HG03045 (cell line): ENCODE data around the gene FOXK1.

Experiments
- ATAC-seq: cut with Tn5 transposase; IDR thresholded peaks from one replicate; pipeline ENCODE4 v1.9.1; 2021; ENCODE audit warnings: mild to moderate bottlenecking, moderate library complexity; ENCODE audit not compliant: unreplicated experiment

The FOXK1 gene

DNA sequence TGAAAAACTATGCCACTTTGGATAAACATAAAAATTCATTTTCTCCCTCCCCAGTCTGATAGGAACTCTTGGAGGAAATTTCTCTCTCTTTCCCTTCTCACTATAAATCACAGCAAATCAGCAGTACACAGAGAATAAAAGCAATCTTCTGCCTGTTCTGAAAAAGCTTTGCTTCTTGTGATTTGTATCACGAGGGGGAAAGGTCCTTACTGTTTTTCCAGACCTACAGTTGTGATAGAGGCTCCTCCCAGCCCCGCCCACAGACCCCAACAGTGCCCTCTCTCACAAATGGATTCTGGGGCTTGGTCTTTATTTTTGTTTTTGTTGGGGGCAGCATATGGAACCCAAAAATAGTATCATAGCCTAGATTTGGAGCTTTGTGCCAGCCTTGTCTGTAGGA lies 12.2 kb downstream of the FOXK1 start:
- ATAC-seq: no peak

DNA sequence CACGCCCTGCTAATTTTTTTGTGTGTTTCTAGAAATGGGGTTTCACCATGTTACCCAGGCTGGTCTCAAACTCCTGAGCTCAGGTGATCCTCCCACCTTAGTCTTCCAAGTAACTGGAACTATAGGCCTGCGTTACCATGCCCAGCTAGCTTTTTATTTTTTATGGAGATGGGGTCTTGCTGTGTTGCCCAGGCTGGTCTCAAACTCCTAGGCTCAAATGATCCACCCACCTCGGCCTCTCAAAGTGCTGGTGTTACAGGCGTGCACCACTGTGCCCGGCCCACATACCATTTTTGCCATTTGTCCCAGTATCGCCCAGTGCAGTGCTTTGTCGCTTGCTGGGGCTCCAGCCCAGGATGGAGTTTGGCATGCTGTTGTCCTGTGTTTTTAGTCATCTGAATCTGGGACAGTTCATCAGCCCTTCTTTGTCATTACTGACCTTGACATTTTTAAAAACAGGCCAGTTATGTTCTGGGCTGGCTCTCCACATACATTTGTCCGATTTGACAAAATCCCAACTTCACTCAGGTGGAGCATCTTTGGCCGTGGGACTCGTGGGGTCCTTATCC lies 16.7 kb downstream of the FOXK1 start:
- no peak for ATAC-seq

DNA sequence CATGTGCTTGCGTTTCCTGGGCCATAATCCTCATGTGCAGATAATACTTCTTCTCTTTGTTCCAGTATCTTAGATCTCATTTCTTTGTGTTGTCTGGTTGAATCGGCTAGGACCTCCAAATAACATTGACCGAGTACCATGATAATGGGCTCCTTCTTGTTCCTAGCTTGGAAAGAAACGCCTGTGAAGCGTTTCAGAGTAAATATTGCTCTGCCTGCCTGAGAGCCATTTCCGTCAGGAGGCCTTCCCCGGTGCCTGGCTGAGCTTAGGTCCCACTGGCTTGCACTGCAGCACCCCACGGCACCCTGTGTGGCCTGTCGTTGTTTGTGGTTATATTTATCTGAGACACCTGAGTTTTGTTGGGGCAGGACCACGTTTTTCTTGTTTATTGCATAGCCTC lies 17.7 kb downstream of the FOXK1 start:
- no peak for ATAC-seq

DNA sequence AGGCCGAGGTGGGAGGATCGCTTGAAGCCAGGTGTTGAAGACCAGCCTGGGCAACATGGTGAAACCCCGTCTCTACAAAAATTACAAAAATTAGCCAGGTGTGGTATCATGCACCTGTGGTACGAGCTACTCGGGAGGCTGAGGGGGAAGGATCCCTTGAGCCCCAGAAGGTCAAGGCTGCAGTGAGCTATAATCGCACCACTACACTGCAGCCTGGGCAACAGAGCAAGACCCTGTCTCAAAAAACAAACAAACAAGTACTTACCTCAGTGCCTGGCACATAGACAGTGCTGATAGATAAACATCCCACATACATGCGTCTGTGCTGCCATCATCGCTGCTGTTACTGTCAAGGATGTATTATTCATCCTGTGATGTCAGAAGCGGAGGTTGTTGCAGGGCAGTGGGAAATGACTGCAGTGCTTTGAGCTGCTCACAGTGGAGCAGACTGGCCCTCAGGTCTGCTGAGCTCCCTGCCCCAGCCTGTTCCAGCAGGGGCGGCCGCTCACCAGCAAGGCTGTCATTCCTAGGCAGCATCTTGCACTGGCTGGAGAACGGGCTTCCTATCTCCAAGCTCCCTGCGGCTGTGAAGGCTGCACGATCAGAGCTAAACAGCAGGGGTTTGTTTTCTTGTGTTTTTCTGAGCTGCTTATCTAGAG lies 18.6 kb downstream of the FOXK1 start:
- no peak for ATAC-seq

DNA sequence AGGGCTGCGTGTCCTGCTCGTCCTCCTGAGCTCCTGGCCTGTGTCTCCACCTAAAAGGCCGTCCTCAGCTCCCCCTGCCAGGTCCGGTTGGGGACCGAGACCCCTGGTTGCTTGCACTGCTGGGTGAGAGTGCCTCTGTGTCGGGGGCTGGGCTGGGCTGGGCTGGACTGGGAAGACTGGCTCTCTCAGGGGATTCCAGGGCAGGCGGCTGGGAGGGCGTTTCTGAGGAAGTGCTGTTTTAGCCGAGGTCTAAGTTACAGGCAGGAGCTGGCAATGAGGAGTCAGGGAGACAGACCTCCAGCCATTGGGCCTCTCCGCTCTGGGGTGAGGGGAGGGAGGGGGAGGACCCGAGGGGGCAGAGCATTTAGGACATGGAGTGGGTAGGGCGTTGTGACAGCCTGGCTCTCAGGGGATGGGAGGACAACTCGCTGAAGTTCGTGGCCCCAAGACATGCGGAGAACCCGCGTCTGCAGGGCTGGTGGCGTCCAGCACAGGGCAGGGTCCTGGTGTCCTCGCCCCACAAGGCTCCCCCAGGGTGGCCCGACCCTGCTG lies 20.9 kb downstream of the FOXK1 start:
- ATAC-seq: no peak

DNA sequence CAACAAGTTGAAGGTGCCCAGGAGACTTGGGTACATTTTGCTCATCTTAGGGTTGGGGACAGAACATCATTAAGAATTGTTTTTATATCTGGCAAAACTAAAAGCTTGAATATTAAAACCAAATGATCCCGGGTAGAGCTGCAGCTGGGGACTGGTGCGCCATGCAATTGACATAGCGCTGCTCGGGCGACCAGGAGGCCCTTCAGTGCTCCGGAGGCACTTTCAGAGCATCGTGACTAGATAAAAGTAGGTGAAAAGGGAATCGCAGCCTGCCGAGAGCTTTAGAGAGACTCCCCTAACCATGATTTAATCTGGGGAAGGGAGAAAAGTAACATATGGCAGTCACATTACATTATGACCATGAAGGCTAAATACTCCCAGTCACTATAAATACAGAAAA lies 21.4 kb downstream of the FOXK1 start:
- no peak for ATAC-seq

DNA sequence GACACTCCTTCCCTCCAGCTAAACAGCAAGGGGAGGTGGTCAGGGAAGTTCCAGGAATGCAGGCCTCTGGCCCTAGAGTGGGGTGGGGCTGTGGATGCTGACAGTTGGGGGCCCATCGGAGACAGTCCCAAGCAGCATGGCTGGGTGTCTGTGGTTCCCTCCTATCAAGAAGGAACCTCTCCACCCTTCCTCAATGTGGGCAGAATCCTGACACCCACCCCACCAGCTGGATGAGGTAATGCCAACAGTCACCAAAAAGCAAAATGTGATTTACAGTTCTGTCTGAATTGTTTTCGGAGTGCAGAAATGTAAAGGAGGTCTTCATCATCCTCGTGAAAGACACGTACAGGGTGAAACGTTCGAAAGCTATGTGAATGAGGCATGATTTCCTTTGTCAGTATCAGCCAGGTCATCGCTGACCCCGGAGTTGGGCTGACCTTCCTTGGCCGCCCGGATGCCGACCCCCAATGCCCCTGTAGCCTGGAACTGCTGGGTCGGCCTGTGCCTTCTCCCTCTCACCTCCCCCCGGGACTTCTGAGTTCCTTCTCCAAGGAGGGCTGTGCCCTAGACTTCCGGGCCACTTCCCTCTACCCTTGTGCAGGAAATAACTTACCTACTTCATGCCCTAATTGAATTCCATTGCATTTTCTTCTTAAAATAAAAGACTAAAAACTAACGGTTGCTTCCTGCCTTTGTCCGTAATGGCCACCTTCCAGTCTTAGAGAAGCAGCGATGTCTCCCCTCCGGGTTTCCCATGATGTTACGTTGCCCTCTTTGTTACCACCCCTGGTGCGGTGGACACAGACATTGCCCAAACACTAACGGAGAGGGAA lies 24.5 kb downstream of the FOXK1 start:
- ATAC-seq: no peak

DNA sequence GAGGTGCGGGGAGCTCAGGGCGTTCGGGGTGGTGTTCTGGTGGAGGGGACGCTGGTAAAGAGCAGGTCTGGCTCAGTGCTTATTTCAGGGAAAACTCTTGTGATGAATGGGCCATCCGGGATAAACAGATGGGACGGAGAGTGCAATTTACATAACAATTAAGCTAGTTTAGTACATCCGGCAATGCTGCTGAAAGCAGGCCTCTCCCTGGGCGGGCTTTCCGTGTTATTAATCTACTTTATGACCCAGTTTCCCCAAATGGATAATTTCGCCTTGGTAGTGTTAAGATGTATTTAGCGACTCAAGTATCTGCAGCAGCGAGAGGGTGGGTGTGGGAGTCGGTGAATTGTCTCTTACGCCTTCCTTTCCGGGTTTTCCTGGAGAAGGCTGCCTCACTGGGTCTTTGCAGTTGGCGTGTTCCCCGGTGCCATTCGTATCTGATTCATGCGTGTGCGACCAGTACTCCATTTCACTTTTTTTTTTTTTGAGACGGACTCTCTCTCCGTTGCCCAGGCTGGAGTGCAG lies 25.2 kb downstream of the FOXK1 start:
- ATAC-seq: no peak

DNA sequence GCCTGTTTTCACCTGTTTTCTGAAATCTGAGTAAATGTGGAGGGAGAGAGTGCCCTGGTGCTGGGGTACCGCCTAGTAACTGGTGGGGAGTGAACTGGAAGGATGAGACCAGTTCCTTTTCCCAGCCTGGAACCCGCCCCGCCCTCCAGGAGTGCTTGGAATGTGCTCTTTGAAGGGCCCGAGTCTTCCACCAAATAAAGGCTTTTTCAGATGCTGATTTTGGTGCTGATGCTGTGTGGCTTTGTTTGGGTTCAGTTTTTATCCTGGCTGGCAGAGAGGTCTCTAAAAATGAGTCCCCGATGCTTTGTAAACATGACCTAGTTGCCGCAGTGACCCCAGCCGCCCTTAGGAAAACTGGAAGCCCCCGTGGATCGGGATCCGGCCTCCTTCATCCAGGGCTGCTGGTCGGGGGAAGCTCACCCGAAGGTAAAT lies 25.9 kb downstream of the FOXK1 start:
- ATAC-seq: no peak

DNA sequence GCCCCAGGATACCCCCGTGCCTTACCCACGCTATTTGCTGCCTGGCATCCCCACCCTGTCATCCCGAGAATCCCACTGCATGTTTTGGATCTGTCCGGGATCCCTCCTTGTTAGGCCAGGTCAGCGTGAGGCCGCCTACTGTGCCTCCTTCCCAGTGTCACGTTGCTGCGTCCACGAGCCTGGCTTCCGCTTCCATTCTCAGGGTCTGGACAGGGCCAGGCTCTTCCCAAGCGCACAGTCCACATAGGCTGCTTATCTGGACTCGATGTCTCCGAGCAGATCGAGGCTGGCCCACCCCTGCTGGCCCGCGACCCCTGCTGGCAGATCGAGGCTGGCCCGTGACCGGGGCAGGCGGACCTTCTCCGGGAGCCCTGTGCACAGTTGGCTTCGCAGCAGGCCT lies 27.1 kb downstream of the FOXK1 start:
- ATAC-seq: no peak

DNA sequence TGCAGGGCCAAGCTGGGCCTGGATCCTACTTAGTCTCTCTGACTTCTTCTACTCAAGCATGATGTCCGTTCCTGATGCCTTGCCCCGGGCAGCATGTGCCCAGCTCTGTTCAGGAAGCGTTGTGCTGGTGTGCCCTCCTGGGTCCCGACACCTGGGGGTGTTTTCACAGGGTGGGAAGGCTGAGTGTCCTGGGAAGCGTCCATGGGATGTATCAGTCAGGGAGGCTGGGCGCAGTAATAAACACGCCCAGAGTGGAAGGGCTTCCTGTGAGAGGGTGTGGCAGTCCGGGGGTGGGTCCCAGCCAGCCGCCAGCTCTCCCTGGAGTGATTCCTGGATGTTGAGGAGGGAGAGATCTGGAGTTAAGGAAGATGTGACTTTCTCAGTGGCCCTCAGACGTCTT lies 29.0 kb downstream of the FOXK1 start:
- no peak for ATAC-seq

DNA sequence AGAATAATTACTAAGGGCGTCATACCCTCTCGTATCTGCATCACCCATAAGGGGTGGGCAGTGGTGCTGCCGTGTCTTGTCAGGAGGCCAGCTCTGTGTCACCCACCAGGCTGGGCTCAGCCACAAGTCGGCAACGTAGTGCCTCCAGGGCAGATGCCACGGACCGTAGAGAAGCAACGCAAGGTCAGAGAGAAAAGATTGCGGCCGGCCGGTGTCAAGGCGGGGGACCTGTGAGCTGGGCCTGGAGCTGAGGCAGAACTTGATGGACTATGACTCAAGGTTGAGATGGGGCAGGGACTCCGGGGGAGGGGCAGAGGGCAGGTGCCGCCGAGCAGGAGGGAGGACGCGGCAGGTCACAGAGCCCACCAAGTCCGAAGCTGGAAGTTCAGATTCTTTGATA lies 29.5 kb downstream of the FOXK1 start:
- no peak for ATAC-seq

DNA sequence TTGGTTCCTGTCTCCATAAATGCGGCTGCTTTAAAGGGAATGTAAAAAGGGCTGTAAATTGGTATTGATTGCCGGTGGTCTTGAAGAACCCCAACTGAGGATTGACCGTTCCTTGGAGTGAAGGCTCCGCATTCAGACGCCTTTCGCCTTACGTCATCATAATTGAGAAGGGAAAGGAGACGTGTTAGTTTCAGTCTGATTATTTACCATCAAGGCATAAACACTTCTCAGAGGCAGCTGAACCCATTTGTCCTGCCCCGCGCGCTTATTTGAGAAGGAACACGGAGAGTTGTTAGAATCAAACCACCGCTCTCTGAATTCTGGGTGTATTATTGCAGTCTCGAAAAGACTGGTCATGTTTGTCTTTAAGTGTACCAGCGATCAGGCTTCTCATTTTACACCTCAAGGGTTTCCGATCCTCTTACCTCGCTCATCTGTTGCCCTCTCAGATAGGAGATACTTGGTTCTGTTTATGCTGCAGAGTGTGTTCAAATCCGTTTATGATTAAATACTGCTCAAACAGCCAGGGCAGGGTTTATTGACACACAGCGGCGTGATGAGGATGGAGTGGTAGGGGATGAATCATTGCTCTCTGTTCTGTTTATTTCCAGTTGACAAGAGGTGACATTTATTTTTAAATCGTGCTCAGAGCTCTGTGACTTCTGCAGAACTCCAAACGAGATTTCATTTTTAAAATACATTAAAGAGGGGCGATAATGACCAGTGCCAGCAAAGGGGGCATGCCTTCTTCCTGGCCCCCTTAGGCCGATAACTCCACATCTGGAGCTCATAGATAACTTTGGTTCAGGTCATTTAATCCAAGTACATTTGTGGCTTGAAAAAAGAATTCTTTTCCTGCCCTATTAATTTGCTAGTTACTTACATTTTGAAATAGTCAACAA lies 30.4 kb downstream of the FOXK1 start:
- no peak for ATAC-seq

DNA sequence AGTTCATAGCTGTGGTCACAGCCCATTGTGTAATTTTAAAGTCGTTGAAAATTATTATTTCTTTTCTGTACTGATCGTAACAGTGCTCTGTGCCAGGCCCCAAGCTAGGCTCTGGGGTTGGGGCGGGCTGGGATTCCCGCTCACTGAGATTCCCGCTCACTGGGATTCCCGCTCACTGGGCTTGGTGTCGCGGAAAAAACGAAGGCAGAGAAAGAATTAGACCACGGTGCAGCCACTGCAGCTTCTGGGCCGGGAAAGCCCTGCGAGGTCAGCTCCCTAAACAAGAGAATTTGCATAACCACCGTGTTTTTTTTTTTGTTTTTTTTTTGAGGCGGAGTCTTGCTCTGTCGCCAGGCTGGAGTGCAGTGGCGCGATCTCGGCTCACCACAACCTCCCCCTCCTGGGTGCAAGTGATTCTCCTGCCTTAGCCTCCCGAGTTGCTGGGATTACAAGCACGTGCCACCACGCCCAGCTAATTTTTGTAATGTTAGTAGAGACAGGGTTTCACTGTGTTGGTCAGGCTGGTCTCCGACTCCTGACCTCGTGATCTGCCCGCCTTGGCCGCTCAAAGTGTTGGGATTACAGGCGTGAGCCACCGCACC lies 31.2 kb downstream of the FOXK1 start:
- peak; percentile 72 for ATAC-seq

DNA sequence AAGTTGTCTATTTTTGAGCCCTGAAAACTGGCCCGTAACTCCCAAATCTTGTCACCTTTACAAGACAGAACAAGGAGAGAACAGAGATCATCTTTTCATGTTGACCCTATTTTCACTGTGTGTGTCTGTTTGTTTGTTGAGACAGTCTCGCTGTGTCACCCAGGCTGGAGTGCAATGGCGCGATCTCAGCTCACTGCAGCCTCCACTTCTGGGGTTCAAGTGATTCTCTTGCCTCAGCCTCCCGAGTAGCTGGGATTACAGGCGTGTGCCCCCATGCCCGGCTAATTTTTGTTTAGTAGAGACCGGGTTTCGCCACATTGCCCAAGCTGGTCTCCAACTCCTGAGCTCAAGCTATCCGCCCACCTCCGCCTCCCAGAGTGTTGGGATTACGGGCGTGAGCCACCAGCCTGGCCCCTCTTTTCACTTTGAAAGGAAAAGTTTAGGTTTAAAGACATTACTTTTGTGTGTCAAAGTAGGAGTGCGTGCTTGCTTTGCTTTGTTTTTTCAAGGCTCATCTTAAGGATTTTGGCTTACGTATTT lies 32.1 kb downstream of the FOXK1 start:
- ATAC-seq: no peak

DNA sequence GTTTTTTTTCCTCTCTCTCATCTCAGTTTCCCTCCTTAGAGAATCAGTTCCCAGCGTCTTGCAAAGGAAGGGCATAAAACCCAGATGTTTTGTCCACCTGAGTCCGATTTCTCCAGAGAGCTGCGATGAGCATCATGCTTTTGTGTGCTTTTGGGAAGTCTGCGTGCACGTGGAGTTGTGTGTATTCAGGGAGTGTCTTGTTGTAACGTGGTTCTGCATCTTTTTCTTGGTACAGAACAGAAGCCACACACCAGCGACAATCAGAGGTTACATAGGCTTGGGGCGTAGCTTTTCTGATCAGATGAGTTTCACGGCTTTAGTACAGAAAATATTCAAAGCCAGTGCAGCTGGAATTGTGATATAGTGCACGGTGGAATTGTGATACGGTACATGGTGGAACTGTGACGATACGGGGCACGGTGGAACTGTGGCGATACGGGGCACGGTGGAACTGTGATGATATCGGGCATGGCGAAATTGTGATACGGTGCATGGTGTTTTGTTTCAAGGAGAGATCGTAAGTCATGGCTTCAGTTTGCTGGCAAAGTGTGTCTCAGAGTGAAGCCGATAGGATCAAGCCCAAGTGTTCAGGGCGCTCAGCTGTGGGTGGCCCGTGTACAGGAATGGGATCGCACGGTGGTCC lies 32.8 kb downstream of the FOXK1 start:
- ATAC-seq: no peak

DNA sequence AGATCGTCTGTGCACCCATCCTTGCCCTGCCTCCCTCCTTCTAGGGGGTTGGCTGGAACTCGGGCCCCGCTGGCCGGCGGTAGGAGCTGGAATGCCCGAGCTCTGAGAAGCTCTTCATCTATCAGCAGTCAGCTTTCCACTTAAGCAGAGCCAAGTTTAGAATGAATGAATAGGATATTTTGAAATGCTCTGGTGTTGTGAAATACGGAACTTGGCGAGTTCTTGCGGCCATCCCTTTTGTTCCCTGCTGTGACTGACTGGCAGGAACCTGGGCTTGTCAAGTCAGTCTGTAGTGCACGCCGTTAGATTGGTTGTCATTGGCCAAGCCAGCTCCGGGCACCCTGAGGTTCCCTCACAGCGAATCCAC lies 33.3 kb downstream of the FOXK1 start:
- no peak for ATAC-seq

DNA sequence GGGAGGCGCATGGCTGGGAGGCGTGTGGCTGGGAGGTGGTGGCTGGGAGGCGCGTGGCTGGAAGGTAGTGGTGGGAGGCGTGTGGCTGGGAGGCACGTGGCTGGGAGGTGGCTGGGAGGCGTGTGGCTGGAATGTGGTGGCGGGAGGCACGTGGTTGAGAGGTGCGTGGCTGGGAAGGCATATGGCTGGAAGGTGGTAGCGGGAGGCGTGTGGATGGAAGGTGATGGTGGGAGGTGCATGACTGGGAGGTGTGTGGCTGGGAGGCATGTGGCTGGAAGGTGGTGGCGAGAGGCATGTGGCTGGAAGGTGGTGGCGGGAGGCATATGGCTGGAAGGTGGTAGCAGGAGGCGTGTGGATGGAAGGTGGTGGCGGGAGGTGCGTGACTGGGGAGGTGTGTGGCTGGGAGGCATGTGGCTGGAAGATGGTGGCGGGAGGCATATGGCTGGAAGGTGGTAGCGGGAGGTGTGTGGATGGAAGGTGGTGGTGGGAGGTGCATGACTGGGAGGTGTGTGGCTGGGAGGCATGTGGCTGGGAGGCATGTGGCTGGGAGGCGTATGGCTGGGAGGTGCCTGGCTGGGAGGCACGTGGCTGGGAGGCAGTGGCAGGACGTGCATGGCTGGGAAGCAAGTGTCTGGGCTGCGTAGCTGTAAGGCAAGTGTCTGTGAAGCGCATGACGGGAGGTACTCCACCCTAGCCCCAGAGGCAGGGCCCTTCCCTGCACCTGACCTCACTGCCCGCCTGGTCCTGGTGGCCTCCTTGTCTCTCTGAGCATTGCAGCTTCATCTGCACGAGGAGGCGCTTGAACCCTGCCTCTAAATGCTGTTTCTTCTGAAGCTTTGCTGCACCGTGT lies 35.1 kb downstream of the FOXK1 start:
- no peak for ATAC-seq

DNA sequence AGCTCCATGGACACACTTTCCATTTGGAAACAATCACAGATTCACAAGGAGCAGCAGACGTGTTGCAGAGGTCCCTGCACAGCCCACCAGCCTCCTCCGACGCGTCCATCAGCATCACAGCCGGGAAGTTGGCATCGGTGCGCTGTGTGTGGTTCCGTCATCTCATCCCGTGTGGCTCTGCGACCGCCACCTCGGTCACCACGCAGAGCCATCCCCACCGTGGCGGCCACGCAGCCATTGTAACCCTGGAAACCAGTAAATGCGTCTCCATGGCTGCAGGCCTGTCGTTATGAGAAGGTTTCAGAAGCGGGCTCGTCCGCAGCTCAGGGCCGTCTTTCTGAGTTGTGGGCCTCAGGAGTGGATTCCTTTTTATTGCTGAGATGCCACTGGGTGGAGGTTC lies 36.0 kb downstream of the FOXK1 start:
- no peak for ATAC-seq
